ENCODE data around the gene NDUFB7. TPM values are rescaled to one million over a fixed set of nuclear protein-coding genes. Genes with fewer than 3 reads are reported as not detected.
"Not testable (repeated sequence)": the region's sequence is repeated elsewhere in the genome, so short reads cannot be mapped to it uniquely, and the experiment has no call there.

The NDUFB7 gene
- total RNA-seq, 1 experiment from 2014 or later = 155 TPM

DNA sequence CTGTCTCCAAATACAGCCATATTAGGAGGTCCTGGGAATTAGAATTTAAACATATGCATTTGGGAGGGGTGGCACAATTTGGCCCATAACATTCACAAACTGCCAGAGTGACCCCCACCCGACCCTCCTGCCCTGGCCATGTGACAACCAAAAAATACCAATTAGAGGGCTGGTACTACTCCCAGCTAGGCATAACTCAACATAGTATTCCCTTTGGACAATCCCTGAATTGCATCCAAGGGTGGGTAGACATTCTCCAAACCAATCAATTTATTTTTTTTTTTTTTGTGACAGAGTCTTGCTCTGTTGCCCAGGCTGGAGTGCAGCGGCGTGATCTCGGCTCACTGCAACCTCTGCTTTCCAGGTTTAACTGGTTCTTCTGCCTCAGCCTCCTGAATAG lies 40.8 kb upstream of the NDUFB7 start:
- H2BK12ac ChIP-seq (ENCODE audit: insufficient read length, low read depth, low read length) = no peak overlapping the region
- no peak overlapping the region for H2AFZ ChIP-seq (ENCODE audit: low read length)
- peaks cover 2 to 29% (median 13%) of the 10 kb centered on the region in 3 experiments; a peak in 6 of 7 replicates for H3K36me3 Mint-ChIP-seq (ENCODE audit: insufficient read depth in 1 of 3, low read depth in 3 of 3)
- no peak overlapping the region for H2BK20ac ChIP-seq (ENCODE audit: low read depth, low read length, poor library complexity, severe bottlenecking)
- H4K20me1 ChIP-seq (ENCODE audit: control insufficient read depth, insufficient read depth, insufficient read length) = no peaks in the 10 kb centered on the region
- no peak overlapping the region for H4K8ac ChIP-seq (replicated peaks; ENCODE audit: insufficient read length, low read depth, low read length)
- no peak overlapping the region for H2BK5ac ChIP-seq (ENCODE audit: insufficient read length, low read length)
- H3K18ac ChIP-seq (ENCODE audit: insufficient read length, low read depth, low read length) = no peak overlapping the region
- H3K4me1 Mint-ChIP-seq = no peaks in the 10 kb centered on the region
- no peak overlapping the region for H3K9ac ChIP-seq (ENCODE audit: extremely low read depth, insufficient read length, low read length)
- H3K23ac ChIP-seq (ENCODE audit: insufficient read length, low read depth, low read length) = no peak overlapping the region
- no peaks in the 10 kb centered on the region for H3K79me2 ChIP-seq (ENCODE audit: insufficient read depth, low read length)
- no peak for DNase-seq
- H3T11ph ChIP-seq (ENCODE audit: low read length) = no peak overlapping the region
- H4K91ac ChIP-seq (ENCODE audit: insufficient read length, low read depth, low read length) = no peak overlapping the region
- no peak overlapping the region for H3K27ac ChIP-seq (ENCODE audit: insufficient read length, low read depth, low read length)
- H3K56ac ChIP-seq (ENCODE audit: insufficient read length, low read depth, low read length) = no peak overlapping the region
- no peak overlapping the region for H3K27ac Mint-ChIP-seq
- no peaks in the 10 kb centered on the region for H3K27me3 ChIP-seq (ENCODE audit: insufficient read depth, low read length)
- no peak overlapping the region for H3K14ac ChIP-seq (ENCODE audit: insufficient read depth, low read length)
- H2BK120ac ChIP-seq (ENCODE audit: low read depth, low read length, poor library complexity, severe bottlenecking) = no peak overlapping the region
- no peak overlapping the region for H3K4me3 Mint-ChIP-seq
- no peak overlapping the region for H3K4me2 ChIP-seq (ENCODE audit: insufficient read depth, insufficient read length, low read length)
- no peak overlapping the region for H2BK15ac ChIP-seq (ENCODE audit: low read depth, low read length)
- H3K4ac ChIP-seq (ENCODE audit: low read depth, low read length) = no peak overlapping the region
- TF ChIP-seq, protein P1, sequence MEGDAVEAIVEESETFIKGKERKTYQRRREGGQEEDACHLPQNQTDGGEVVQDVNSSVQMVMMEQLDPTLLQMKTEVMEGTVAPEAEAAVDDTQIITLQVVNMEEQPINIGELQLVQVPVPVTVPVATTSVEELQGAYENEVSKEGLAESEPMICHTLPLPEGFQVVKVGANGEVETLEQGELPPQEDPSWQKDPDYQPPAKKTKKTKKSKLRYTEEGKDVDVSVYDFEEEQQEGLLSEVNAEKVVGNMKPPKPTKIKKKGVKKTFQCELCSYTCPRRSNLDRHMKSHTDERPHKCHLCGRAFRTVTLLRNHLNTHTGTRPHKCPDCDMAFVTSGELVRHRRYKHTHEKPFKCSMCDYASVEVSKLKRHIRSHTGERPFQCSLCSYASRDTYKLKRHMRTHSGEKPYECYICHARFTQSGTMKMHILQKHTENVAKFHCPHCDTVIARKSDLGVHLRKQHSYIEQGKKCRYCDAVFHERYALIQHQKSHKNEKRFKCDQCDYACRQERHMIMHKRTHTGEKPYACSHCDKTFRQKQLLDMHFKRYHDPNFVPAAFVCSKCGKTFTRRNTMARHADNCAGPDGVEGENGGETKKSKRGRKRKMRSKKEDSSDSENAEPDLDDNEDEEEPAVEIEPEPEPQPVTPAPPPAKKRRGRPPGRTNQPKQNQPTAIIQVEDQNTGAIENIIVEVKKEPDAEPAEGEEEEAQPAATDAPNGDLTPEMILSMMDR (conservative IDR thresholded peaks at IDR 0.05) = no peak
- no peaks in the 10 kb centered on the region for H3K9me3 ChIP-seq (ENCODE audit: control insufficient read depth, low read depth, low read length)
- no peak overlapping the region for H4K5ac ChIP-seq (ENCODE audit: insufficient read length, low read depth, low read length)
- no CpG with 5 or more reads among the region's 4 CpGs for WGBS (ENCODE audit: extremely low coverage, insufficient read length, low lambda C conversion rate)
- no peak overlapping the region for H2AK5ac ChIP-seq (ENCODE audit: insufficient read length, low read length)
- H3K9me3 Mint-ChIP-seq = peaks cover 29 to 95% of the 10 kb centered on the region in 2 experiments
- no peaks in the 10 kb centered on the region for H3K23me2 ChIP-seq (ENCODE audit: insufficient read length, low read depth, low read length, poor library complexity, severe bottlenecking)
- H3K4me1 ChIP-seq (ENCODE audit: insufficient read depth, low read length) = no peaks in the 10 kb centered on the region
- H3K79me1 ChIP-seq (ENCODE audit: insufficient read depth, low read depth, low read length, poor library complexity, severe bottlenecking) = no peaks in the 10 kb centered on the region
- peaks cover 1% of the 10 kb centered on the region for H3K27me3 Mint-ChIP-seq (ENCODE audit: low read depth)

- not testable (repeated sequence) for H2BK120ac ChIP-seq (ENCODE audit: low read depth, low read length, poor library complexity, severe bottlenecking); H3K9me3 ChIP-seq (ENCODE audit: control insufficient read depth, low read depth, low read length); H3K23ac ChIP-seq (ENCODE audit: insufficient read length, low read depth, low read length); H3K4me3 Mint-ChIP-seq; H3K4me1 ChIP-seq (ENCODE audit: insufficient read depth, low read length); H2AK5ac ChIP-seq (ENCODE audit: insufficient read length, low read length); H2BK12ac ChIP-seq (ENCODE audit: insufficient read length, low read depth, low read length); H2BK5ac ChIP-seq (ENCODE audit: insufficient read length, low read length); H3K79me2 ChIP-seq (ENCODE audit: insufficient read depth, low read length); H3K4me2 ChIP-seq (ENCODE audit: insufficient read depth, insufficient read length, low read length); H3K27me3 ChIP-seq (ENCODE audit: insufficient read depth, low read length); H3K27me3 Mint-ChIP-seq (ENCODE audit: low read depth); H3K4me1 Mint-ChIP-seq; H3K18ac ChIP-seq (ENCODE audit: insufficient read length, low read depth, low read length); H4K91ac ChIP-seq (ENCODE audit: insufficient read length, low read depth, low read length); H2BK20ac ChIP-seq (ENCODE audit: low read depth, low read length, poor library complexity, severe bottlenecking); H3K14ac ChIP-seq (ENCODE audit: insufficient read depth, low read length); H3K9ac ChIP-seq (ENCODE audit: extremely low read depth, insufficient read length, low read length); H3K27ac ChIP-seq (ENCODE audit: insufficient read length, low read depth, low read length); DNase-seq; H2BK15ac ChIP-seq (ENCODE audit: low read depth, low read length); H3K23me2 ChIP-seq (ENCODE audit: insufficient read length, low read depth, low read length, poor library complexity, severe bottlenecking); H4K8ac ChIP-seq (replicated peaks; ENCODE audit: insufficient read length, low read depth, low read length); H3K27ac Mint-ChIP-seq; H4K20me1 ChIP-seq (ENCODE audit: control insufficient read depth, insufficient read depth, insufficient read length); H3K56ac ChIP-seq (ENCODE audit: insufficient read length, low read depth, low read length); H3T11ph ChIP-seq (ENCODE audit: low read length); H3K4ac ChIP-seq (ENCODE audit: low read depth, low read length); H4K5ac ChIP-seq (ENCODE audit: insufficient read length, low read depth, low read length); H2AFZ ChIP-seq (ENCODE audit: low read length); H3K79me1 ChIP-seq (ENCODE audit: insufficient read depth, low read depth, low read length, poor library complexity, severe bottlenecking)
- no CpG with 5 or more reads among the region's 5 CpGs for WGBS (ENCODE audit: extremely low coverage, insufficient read length, low lambda C conversion rate)
- Mint-ChIP-seq H3K9me3 (peaks cover 28 to 93% of the 10 kb centered on the region in 2 experiments), H3K36me3 (ENCODE audit: insufficient read depth in 1 of 3, low read depth in 3 of 3) (peaks cover 2 to 26% (median 10%) of the 10 kb centered on the region in 3 experiments; a peak in 6 of 7 replicates)
Observed at GRCh38 chr19:14612242-14612641, 40.4 kb upstream of the NDUFB7 start.
